Right ventricle myocardium superior (tissue), 1 donor: Measurements from ENCODE around the gene IQSEC2. TPM values are rescaled to one million over a fixed set of nuclear protein-coding genes. Genes with fewer than 3 reads are reported as not detected.

Experiments
- ATAC-seq: fragments of 200-7000 bp; cut with Tn5 transposase; one replicate; pipeline ENCODE4 v1.9.1; 2020; ENCODE audit warnings: mild to moderate bottlenecking; ENCODE audit not compliant: poor library complexity
- DNase-seq: peaks from one replicate; pipeline ENCODE4 v3.0.0-alpha.2; 2020
- intact Hi-C: fragments of 100-400 bp; cut with DNase I; formaldehyde crosslinking; loops from one replicate; pipeline ENCODE4 v1.11.2; 2022
- total RNA-seq: library from RNA; stranded (reverse); fragmentation: NEBNext Ultra II Directional; extraction: Animal tissue kit (Norgen Biotek cat#: 25700); gene quantifications from one replicate; pipeline ENCODE4 v1.2.1, GENCODE V29; 2021
- donor health status: DM: no; HTN: yes; CAD: no; lungs with severe emphysema.

Gene IQSEC2
- total RNA-seq, 1 donor from 2014 or later = 10.5 TPM

DNA sequence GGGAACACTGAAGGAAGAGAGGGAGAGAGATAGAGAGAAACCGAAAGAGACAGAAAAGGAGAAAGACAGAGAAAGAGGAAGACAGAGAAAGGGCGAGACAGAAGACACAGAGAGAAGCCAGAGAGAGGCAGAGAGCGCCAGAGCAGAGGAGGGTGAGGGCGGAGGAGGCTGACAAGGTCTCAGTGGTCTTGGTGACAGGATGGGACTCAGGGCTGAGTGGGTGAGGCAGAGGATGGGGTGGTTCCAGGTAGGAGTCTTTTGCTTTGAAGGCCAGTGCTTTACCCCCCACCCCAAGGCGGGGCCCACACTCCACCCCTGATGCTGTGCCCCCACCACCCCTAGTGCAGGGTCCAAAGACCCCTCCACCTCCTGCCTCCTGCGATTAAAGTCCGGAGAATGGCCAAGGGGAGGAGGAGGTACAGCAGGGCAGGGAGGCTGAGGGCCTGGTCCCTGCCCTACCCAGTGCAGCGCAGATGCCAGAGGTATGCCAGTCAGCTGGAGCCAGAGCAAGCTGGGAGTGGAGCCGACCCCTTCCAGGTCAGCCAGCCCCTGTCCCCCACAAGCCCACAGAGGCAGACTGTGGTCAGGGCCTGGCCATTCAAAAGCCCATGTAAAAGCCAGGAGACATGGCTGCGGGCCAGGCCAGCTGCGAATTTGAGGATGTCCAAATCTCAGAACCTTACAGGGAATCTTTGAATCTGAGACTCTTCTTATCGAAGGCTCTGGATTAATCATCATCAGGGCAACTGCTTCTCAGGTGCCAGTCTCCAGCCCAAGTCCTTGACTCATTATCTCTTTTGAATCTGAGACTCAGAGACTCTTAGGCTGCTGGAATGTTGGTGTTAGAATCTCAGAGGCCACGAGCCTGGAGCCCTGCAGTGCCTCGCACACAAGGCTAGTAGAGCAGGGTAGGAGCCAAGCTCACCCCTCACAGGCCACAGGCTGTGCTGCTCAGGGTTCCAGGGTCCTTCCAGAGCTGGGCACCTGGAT is 758 bp downstream of the IQSEC2 start:
- peak; percentile 39 for ATAC-seq
- DNase-seq = peak; percentile 85
- intact Hi-C loops = no loop called here

DNA sequence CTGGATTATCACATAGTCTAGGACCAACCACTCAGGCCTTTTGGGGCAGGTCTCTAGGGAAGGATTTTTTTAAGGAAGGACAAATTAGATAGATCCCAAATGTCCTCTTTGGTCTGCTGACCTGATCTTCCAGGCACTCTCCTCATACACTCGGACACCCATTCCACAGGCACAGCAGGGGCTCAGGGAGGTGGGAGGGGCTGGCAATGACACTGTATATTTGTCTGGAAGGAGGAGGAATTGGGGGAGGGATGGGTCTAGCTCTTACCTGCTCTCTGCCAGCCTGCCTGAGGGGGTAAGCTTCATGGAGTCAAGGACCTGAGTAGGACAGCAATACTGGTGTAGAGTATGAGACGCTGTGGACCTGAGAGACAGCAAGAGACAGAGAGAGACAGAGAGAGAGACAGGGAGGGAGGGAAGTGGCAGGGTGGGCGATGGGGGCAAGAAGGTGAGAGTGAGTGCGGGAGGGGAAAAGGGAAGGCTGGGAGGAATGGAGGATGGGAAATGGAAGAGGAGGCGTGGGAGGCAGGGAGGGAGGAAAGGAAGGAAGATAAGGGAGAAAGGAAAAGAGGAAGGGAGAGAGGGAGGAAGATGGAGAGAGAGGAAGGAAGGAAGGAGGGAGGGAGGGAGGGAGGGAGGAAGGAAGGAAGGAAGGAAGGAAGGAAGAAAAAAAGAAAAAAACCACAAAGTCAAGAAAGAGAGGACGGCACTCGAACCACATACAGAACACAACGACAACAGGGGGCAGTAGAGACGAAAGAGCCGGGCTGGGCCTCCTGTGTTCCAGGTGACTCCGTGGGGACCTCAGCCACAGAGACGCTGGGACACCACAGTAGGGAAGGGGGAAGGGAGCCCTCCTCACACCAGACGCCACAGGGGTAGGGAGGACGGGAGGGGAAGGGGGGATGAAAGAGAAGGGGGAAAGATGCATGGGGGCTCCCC is 1.8 kb downstream of the IQSEC2 start:
- intact Hi-C loops = no loop called here
- ATAC-seq (no peak), DNase-seq (no peak)

DNA sequence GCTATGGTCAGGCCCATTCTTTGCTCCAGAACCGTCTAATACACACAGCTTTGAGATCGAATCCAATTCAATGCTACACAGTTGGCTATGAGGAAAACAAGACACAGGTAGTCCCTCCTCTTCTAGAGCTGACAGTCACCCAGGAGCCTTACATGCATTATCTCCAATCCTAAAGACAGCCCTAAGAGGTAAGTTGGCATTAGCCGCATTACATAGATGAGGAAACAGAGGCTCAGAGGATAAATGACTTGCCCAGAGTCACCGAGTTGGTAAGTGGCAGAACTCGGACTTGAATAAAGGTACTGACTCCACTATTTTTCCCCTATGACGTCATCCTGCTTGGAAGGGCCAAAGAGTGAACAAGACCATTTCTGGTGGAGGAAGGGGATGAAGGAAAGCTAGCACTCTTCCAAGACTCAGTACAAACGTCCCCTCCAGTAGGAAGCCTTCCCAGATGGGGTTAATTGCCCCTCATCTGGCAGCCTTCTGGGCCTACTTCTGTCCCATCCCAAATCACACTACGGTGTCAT is 8.5 kb downstream of the IQSEC2 start:
- intact Hi-C loops = no loop called here
- DNase-seq = no peak
- no peak for ATAC-seq

DNA sequence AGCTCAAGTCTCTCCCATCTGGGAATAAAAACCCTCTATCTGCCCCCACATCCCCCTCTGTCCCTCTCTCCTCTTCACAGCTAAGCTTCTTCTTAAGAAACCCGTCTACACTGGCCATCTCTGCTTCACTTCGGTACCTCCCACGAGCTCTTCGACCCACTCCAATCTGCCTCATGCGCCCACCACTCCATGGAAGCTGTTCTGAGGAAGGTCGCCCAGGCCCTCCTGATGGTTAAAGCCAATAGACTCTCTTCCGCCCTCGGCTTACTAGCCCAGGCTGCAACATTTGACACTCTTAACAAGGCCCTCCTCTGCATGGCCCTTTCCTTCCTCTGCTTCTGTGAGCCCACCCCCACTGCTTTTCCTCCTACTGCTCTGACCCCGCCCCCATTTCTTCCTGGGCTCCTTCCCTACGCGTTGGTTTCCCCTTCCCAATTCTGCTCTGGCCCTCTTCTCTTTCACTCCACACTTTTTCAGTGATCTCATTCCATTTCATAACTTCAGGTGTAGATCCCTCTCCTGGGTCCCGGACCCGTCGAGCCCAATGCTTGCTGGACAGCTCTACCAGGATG is 11.8 kb downstream of the IQSEC2 start:
- intact Hi-C loops = no loop called here
- ATAC-seq (no peak), DNase-seq (no peak)

DNA sequence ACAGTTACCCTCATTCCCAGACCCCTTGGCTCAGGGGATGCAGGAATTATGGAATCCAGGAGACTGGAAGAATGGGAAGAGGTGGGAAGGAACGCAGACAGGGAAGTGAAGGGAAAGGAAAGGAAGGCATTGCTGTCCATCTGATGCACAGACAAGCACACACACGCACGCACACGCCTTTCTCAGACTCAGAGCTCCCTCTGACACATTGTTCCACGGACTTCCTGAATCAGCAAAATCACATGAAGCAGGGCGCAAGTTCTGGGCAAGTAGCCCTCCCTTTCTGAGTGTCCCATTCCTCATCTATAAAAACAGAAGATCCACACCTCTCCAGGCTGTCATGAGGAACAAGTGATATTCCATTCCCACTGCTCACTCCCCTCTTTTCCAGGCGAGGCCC is 13.2 kb downstream of the IQSEC2 start:
- intact Hi-C loops = no loop called here
- no peak for ATAC-seq
- no peak for DNase-seq

DNA sequence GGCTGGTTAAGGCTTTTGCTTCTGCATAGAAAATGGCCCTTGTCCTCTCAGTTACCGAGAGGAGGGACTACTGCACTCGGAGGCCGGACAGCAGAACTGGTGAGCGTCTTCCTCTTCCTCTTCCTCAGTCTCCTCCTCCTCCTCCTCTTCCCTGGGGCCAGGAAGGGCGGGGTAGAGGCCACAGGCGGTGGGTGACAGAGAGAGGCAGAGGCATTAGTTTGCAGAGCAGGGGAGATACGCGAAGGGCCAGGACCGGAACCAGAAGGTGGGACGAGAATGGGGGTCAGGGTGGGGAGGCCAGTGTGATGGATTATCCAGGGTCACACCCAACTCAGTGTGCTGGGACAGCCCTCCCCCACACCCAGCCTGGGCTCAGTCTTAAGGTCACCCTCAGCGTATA is 14.5 kb downstream of the IQSEC2 start:
- intact Hi-C loops = no loop called here
- peak; percentile 43 for DNase-seq
- ATAC-seq = no peak

DNA sequence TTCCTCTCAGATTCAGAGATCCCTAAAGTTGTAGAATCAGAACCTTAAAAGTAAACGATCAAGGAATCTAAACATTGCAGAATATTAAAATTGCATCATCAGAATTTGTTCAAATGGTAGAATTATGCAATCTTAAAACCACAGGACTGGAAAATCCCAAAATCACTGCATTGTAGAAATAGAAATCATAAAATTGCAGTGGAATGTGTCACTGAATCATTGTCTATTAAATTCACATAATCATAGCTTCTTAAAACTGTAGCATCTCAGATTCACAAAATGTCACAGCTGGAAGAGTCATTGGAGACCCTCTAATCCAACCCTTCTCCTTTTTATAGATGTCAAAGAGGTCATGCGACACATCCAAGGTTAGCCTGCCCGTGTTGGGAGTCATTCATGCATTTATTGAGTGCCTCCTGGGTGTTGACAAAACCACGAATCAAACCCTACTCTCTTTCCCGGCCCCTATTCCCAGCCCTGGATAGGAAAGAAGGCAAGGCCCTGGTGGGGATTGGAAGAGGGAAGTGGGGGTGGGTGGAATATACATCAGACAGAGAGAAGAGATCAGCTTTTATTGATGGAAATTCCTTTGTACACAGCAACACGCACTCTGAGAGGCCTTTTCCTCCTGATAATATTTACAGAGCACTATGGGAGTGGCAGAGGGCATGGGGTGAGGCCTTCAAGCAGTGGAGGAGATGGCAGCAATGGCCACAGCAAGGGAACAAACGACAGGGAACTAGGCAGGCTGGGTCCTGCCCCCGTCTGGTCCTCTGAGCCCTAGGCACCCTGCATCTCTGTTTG is 15.4 kb downstream of the IQSEC2 start:
- DNase-seq (no peak), ATAC-seq (no peak)
- intact Hi-C loops = no loop called here

DNA sequence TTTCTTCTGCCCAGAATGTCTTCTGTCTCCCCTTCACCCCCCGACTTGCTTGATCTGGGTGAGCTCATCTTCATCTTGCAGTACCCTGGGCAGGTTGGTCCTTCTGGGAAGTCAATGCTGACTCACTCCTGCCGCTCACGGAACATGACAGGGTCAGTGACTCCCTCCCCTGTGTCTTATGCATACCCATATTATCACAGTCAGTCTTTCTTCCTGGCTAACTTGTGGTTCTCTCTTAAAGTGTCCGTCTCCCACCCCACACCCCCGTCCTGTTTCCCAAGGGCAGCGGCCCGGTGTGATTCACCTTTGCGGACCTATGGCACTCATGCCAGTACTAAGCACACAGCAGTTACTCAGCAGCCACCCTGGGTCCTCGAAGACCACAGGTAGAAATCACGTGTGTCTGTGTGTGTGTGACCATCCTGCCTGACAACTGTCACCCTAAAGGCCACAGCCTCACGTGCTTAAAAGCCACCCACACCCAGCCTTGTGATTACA is 17.7 kb downstream of the IQSEC2 start:
- DNase-seq = no peak

DNA sequence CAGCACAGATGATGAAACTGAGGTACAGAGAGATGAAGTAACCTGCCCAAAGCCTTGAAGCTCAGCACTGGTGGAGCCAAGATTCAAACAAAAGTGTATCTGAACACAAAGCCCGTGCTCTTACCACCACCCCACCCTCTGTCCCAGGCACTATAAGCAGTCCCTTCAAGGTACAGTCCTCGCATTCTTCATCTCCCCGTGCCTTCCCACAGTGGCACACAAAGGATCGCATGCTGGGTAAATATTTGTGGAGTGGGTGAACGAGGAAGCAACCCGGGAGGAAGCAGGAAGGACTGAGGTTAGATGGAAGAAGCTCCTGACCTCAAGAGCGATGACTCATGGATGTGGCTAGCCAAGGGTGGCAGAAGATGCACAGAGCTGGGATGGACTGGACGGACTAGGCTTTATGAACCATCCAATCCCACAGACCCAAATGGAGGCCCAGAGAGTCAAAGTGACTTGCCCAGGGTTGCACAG is 18.4 kb downstream of the IQSEC2 start:
- DNase-seq (no peak), ATAC-seq (no peak)
- intact Hi-C loops = no loop called here

More for the DNA sequence above, 17.7 kb downstream of the IQSEC2 start:
- intact Hi-C loops = no loop called here
- ATAC-seq = no peak

DNA sequence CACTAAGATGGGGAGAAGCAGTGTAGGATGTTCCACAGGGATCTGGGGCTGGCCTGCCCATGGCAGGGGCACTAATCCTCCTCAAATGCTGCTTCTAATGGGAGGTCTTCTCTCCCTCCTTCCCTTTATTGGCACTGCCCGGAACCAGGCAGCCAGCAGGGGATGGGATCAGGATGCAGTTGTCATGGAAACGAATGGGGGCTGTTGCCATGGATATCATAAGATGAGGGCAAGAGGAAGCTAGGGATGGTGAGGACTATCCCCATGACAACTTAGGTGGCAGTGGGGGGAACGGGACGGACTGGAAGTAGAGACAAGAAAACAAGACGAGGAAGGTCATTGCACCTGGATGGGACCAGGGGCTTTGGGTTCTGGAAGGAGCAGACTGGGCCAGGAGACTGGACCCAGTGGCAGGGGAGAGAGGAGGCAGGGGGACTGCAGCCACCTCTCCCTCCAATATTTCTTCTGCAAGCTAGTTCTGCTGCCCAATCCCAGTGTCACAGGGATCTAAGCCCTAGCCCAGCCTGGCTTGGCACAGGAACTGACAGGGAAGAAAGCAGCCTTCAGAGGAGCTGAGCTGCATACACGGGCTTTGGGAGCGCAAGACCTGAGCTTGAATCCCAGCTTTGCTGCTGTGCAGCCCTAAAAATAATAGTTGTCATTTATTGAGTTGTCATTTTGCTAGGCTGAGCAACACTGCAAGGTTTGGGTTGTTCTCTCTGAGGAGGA is 19.0 kb downstream of the IQSEC2 start:
- no peak for ATAC-seq
- no peak for DNase-seq
- intact Hi-C loops = no loop called here

DNA sequence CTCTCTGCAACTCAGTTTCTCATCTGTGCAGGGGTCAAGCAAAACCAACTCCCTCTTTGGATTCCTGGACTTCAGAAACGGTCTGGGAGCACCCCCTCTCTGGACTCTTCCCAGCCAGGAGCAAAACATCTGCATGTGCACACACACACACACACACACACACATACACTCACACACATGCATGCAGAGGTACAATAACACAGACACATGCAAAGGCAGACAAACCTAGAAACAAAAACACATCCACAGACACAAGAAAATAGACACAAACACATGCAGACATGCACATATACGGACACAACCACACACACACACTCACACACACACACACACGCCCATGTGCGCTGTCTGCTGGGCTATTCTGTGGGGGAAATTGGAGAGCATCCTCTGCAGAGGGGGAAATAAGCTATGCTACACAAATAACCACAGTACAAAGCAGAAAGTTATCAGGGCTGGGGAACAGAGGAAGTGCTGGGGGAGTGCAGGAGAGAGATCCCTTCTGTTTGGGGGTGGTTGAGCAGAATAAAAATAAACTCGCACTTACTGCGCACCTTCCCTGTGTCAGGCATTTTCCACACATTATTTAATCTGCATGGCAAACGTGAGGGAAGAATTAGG is 19.9 kb downstream of the IQSEC2 start:
- no peak for ATAC-seq
- intact Hi-C loops = no loop called here
- DNase-seq = no peak

DNA sequence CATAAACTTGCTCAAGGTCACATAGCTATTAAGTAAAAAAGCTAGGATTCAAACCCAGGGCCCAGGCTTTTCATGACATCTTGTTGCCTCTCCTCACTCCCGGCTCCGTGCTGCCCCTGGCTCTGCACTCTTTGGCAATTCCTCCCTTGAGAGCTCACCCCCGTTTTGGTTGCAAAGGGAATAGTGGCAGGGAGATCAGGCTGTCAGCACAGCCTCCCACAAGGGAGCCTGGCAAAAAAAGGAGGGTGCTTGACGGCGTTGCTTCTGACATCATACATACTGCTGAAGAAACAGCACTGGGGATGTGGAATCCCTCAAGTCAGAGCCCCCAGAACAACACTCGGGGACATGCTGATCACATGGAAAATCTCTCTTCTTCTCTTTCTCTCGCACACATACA is 20.5 kb downstream of the IQSEC2 start:
- DNase-seq (no peak), ATAC-seq (no peak)
- intact Hi-C loops = no loop called here

DNA sequence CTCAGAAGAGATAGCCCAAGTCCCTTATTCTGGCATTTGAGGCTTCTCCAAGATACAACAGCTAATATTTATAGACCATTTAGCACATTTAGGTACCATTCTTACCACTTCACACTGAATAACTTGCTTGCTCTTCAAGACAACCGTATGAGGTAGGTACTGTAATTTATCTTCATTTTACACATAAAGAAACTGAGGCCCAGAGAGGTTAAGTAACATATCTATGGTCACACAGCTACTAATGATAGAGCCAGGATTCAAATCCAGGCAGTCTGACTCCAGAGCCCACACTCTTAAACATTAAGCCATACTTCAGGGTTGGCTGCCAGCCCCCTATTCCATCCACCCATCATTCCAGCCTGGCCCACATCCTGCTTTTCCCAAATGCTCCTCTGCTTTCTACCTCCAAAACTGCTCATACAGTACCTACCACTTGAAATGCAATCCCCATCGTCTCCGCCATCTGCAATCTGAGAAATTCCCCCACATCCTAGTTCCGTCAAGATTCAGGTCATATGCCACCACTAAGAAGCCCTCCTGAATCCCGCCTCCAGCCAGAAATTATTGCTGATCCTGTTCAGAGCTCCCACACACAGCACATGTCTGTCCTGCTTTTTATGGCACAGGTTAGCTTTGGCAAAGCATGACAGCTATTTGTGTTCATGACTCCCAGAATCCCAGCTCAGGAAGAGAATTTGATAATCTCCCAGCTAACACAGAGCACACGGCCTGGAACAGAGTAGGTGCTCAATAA is 23.5 kb downstream of the IQSEC2 start:
- no peak for ATAC-seq
- intact Hi-C loops = no loop called here

DNA sequence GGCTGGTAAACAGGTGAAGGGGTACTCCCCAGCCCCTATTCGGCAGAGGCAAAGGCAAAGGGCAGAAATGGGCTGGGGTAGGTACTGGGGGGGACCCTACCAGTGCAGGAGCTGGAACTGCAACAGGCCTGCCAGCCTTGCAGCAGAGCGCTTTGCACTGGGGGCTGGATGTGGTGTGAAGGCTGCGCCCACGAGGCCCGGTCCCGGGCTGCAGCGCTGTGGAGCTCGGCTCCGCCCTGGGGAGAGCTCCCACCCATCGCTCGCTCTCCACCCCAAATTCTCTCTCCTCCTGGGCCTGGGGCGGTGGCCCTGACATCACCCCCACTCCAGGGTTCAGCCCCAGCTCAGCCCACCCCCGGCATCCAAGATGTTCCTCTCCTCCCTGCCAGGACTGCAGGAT is 24.2 kb downstream of the IQSEC2 start:
- intact Hi-C loops = no loop called here
- DNase-seq = no peak
- no peak for ATAC-seq

More for the DNA sequence above, 23.5 kb downstream of the IQSEC2 start:
- DNase-seq = no peak

DNA sequence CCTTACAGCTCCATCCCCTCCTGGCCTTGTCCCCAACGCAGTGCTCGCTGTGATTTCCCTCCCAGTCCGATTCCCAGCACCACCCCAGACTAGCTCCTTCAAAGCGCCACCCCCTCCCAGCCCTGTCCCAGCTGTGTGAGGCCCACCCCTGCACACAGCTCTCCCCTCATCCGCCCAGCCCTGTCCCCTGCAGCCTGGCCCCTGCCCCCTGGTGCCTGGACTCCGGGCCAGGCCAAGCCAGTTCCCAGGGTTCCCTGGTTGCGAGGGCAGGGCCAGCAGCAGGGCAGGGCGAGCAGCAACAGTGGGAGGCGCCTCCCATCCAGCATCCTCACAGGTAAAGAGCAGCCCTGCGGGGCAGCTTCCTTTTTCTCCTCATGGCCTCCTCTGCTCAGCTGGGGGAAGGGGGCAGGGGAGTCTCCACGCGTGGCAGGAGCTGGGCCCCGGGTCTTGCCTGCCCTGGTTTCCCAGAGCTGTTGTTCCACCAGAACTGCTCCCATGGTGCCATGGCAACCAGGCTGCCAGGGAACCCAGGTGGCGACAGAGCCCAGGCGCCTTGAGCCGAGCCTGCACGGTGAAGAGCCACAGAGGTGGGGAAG is 24.8 kb downstream of the IQSEC2 start:
- DNase-seq = no peak
- intact Hi-C loops = no loop called here
- ATAC-seq = no peak

DNA sequence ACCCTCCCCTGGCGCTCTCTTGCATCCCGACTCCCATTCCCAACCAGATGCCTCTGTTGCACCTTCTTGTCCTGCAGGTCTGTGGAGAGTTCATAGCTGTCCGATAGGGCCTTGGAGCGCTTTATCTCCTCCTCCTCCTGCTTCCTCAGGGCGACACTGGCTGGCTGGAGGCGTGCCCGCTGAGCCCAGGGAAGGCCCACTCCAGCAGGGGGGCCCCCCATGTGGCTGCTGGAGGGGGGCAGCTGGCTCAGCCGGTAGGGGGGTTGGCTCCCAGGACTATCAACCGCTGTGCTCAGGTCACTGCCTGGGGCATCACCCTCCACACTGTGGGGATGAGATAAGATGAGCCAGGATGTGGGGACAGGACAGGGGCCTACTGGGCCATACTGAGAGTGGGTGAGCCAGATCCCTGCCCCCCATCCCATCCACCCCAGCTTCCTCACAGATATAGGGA is 25.6 kb downstream of the IQSEC2 start:
- ATAC-seq (no peak), DNase-seq (no peak)
- intact Hi-C loops = no loop called here
